GM12875 (cell line): ENCODE results near the gene YWHAB.

Experiments
- H3K4me3 ChIP-seq: one replicate; pipeline ENCODE4 v1.5.1; 2011; ENCODE audit warnings: low read depth, low read length, control low read depth
- TF ChIP-seq, protein P1 (sequence below): IDR thresholded peaks from 2 replicates; pipeline ENCODE4 v1.5.1; 2011; ENCODE audit warnings: low read depth, mild to moderate bottlenecking, control low read depth, inconsistent platforms, low read length, moderate library complexity, borderline replicate concordance; ENCODE audit not compliant: insufficient read depth

YWHAB gene

GRCh38 chr20:44843876-44844275 is 41.6 kb upstream of the YWHAB start:
- no peak overlapping the region for H3K4me3 ChIP-seq
- TF ChIP-seq, protein P1, sequence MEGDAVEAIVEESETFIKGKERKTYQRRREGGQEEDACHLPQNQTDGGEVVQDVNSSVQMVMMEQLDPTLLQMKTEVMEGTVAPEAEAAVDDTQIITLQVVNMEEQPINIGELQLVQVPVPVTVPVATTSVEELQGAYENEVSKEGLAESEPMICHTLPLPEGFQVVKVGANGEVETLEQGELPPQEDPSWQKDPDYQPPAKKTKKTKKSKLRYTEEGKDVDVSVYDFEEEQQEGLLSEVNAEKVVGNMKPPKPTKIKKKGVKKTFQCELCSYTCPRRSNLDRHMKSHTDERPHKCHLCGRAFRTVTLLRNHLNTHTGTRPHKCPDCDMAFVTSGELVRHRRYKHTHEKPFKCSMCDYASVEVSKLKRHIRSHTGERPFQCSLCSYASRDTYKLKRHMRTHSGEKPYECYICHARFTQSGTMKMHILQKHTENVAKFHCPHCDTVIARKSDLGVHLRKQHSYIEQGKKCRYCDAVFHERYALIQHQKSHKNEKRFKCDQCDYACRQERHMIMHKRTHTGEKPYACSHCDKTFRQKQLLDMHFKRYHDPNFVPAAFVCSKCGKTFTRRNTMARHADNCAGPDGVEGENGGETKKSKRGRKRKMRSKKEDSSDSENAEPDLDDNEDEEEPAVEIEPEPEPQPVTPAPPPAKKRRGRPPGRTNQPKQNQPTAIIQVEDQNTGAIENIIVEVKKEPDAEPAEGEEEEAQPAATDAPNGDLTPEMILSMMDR = no peak

DNA sequence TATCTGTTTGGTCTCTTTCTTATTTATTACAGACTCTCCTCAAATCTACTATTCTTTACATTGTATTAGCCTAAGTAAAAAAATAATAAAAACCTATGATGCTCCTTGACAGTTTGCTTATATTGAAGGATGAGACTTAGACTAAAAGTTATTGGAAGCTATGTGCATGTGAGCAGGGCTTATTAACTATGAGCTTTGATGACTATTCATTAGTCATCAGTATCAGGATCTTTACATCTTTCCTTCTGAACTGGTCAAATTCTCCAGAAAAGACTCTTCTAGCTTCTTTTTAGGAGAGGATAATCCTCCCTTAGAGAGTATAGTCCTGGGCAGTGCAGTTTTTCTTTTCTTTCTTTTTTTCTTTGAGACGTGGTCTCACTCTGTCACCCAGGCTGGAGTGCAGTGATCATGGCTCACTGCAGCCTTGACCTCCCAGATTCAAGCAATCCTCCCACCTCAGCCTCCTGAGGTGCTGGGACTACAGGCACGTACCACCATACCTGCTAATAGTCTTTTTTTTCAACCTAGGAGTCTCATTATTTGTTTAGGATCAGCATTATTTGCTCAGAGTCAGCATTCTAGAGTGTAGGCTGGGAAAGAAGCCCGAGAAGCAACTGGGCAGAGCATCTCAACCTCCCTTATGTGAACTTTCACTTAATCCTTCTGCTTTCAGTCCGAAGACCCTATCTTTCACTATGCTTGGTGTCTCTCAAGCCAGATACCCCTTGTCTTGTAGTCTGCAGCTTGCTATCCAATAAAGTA is 37.1 kb upstream of the YWHAB start:
- TF ChIP-seq, protein P1 = no peak

GRCh38 chr20:44849703-44850102 is 35.8 kb upstream of the YWHAB start:
- no peak overlapping the region for H3K4me3 ChIP-seq
- TF ChIP-seq, protein P1 = no peak

More for the DNA sequence above, 37.1 kb upstream of the YWHAB start:
- H3K4me3 ChIP-seq = no peak overlapping the region

DNA sequence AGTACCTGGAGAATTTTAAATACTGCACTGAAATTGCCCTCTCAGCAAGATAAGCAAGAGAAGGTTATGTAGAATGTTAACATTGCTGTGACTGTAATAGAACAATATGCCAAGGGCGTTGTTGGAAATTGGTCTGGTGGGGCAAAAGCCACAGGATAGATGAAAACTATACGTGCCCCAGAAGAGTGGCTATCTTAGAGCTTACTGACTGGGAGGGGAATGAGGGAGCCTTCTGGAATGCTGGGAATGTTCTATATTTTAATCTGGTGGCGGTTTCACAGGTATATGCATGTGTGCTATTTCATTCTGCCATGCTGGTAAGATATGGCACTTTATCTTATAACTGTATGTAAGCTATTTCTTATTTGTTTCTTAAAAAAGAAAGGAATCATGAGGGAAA is 35.2 kb upstream of the YWHAB start:
- TF ChIP-seq, protein P1 = no peak
- H3K4me3 ChIP-seq = no peak overlapping the region

- TF ChIP-seq, protein P1 = no peak
- no peak overlapping the region for H3K4me3 ChIP-seq
Observed at GRCh38 chr20:44850837-44851236, 34.7 kb upstream of the YWHAB start.

DNA sequence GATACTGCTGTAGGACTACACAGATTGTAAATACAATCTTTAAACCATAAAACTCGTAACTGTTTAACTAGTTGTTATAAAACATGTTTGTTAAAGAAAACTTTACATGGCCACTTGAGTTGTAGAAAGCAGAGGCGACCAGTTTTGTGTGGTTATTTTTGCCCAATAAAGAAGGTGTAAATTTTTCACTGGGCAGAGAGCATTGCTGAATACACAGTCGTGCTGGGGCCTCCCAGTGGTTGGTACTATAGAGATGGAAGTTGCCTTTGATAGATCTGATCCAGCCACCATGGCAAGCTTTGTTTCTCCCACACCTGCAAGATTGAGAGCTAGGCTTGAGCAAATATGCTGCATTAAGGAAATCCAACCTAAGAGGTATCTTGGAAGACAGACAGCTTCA is 34.0 kb upstream of the YWHAB start:
- no peak overlapping the region for H3K4me3 ChIP-seq
- TF ChIP-seq, protein P1 = no peak

DNA sequence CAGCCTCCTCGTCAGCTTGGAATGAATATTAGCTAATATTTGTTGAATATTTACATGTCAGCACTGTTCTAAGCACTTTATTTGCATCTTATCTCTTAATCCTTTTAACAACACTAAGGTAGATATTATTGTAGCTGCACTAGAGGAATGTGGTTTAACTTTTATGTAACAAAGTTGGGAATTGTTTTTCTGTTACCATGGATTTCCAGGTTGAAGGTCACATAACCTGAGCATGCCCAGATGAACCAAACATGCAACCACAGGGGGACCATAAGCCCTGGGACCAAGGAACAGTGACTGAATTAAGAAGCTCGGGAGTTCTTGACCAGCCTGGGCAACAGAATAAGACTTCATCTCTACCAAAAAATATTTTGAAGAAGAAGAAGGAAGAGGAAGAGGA is 29.1 kb upstream of the YWHAB start:
- TF ChIP-seq, protein P1 = no peak
- no peak overlapping the region for H3K4me3 ChIP-seq
